ENCODE data around the gene PWWP2B.
"Not testable (repeated sequence)": the region's sequence is repeated elsewhere in the genome, so short reads cannot be mapped to it uniquely, and the experiment has no call there.

Gene PWWP2B

DNA sequence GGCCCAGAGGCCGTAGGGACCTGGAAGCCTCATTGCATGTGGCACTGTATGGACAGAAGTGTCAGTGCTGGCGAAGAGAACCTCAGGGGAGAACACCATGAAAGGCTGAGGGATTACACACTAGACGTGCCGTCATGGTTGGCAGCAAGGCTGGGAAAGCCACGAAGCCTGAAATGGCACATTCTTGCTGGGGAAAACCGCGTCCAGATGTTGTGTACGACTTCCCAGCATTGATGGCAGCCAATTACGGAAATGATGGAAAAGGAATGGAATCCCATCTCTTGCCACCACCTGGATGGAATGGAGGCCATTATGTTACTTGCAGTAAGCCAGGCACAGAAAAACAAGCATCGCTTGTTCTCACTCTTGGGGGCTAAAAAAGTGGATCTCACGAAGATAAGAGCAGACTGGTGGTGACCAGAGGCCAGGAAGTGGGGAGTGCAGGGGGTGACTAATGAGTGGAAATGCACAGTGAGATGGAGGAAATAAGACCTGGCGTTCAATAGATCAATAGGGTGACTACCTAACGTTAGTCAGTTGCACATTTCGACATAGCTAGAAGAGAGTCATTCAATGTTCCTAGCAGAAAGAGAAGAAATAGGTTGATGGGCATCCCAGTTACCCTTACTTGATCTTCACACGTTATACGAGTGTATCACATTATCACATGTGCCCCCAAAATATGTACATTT lies 14.6 kb upstream of the PWWP2B start:
- no peak for FAIRE-seq

DNA sequence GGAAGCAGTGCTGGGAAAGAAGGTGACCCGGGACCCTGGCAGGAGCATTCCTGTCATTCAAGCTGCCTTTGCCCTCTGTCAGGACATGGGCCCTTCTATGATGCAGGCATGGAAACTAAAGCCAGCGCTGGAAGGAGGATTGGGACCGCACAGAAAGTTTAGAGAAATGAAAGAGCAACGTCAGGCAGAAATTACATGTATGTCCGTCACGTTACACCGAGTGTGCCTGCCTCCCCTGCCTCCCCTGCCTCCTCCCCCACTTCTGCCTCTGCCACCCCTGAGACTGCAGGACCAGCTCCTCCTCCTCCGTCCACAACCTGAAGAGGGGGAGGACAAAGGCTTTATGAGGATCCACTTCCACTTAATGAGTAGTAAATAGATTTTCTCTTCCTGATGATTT lies 13.9 kb upstream of the PWWP2B start:
- no peak for FAIRE-seq

GRCh38 chr10:132383751-132384196 lies 13.2 kb upstream of the PWWP2B start:
- FAIRE-seq: no peak

GRCh38 chr10:132384618-132385388 lies 12.2 kb upstream of the PWWP2B start:
- no peak for FAIRE-seq

DNA sequence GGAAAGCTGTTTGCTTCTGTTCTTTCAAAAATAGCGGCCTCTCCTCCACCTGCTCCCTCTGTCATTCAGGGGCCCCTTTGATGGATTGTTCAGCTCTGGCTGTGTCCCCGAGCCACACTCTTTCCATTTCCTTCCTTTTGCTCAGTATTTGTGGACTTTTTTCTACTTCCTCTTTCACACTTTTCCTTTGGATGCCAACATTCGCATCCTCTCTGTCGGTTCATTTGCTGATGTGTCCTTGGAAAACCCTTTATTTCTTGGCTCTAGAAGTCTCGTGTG lies 11.7 kb upstream of the PWWP2B start:
- no peak for FAIRE-seq

GRCh38 chr10:132385721-132386418 lies 11.1 kb upstream of the PWWP2B start:
- no peak for FAIRE-seq

- no peak for FAIRE-seq
These were observed 10.6 kb upstream of the PWWP2B start for GRCh38 chr10:132386419-132386831.

DNA sequence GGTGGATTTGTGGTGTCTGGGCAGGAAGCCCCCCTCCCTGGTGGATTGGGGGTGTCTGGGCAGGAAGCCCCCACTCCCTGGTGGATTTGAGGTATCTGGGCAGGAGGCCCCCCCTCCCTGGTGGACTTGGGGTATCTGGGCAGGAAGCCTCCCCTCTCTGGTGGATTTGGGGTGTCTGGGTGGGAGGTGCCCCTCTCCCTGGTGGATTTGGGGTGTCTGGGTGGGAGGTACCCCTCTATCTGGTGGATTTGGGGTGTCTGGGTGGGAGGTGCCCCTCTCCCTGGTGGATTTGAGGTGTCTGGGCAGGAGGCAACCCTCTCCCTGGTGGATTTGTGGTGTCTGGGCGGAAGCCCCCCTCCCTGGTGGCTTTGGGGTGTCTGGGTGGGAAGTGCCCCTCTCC lies 10.1 kb upstream of the PWWP2B start:
- FAIRE-seq: not testable (repeated sequence)

- no peak for FAIRE-seq
These were observed 9.2 kb upstream of the PWWP2B start for GRCh38 chr10:132387764-132388210.

DNA sequence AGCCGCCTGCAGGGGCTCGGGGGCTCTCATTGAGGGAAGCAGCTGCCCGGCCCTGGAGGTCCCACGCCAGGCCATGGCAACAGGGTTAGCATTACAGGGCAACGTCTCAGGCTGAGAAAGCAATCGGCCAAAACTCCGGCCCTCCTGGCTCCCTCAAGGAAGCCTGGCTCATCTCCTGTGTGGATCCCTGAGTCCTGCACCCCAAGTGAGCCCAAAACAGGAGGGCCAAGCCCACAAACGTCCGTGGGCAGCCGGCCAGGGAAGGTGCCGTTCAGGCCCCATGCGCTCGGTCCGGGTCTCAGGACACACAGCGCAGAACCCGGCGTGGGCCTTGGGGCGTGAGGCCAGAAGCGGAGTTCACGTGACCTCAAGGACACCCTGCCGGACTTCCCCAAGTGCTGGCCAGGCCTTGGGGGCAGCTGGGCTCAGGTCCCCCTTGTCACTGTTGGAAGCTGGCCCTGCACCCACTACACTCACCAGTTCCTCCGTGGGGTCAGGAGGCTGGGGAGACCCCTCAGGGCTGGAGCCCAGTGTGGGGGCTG lies 8.0 kb upstream of the PWWP2B start:
- FAIRE-seq: no peak

DNA sequence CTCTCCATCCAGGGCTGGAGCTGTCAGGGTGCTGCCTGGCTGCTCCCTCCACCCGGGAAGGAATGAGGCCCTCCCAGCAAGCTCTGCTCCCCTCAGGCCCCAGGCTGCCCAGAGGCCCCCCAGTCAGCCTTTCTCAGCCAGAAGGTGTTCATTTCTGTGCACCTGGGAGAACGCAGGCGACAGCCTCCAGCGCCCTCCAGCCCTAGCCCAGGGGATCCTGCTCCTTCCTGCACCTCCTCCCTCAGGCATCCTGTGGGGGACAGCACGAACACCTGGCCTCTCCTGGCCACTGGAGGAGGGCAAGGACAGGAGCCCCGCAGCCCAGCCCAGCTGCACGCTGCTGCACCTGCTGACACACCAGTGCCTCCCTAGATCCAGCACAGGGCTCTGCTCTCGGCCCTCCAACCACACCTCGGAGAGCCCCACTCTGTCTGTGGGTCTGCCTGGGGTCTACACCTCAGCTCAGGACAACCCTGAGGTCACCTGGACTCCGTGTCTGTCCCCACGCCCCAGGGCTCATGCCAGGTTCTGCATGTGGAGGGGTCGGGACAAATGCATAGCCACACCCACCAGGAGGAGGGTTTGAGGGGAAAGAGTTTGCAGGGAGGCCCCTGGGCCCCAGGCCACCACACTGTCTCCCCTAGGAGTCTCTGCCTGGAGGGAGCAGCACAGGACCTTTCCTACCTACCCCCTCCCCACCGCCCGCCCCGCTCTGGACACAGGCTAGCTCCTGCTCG lies 7.4 kb upstream of the PWWP2B start:
- no peak for FAIRE-seq

- no peak for FAIRE-seq
These were observed 6.7 kb upstream of the PWWP2B start for GRCh38 chr10:132390170-132390920.

- no peak for FAIRE-seq
These were observed 5.9 kb upstream of the PWWP2B start for GRCh38 chr10:132390921-132391675.

- FAIRE-seq: no peak
These were observed 5.4 kb upstream of the PWWP2B start for GRCh38 chr10:132391676-132392020.

GRCh38 chr10:132392184-132392800 lies 4.7 kb upstream of the PWWP2B start:
- no peak for FAIRE-seq

- no peak for FAIRE-seq
These were observed 3.9 kb upstream of the PWWP2B start for GRCh38 chr10:132392811-132393694.

- FAIRE-seq: no peak
These were observed 3.3 kb upstream of the PWWP2B start for GRCh38 chr10:132393695-132394181.

DNA sequence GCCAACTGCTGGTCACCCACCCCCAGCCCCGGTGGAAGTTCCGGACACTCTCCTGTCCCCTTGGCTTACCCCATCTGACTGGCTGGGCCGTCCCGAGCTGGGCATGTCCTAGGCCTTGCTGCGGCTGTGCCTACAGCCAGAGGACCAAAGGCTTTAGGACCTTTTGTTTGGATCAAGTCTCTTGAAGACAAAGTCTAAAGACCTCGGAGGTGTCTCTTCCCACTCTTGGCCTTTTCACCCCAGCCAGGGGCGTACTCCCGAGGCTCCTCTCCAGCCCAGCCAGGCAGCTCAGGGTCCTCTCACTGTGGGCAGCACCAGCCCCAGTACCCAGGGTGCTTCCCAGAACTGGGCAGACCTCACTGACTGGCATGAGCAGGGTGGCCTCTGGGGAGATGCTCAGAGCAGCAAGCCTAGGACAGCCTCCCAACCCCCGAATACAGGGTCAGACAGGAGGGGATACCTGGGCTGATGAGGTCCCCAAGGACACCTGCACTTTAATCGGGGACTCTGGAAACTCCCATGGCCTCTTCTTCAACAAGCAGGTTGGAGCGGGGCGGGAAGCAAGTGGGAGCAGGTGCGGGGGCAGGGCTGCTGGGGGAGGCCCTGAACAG lies 2.7 kb upstream of the PWWP2B start:
- FAIRE-seq: no peak

Data from islet of Langerhans (tissue), 1 donor.